ENCODE measurements around the gene TMCO4. TPM values are rescaled to one million over a fixed set of nuclear protein-coding genes. Genes with fewer than 3 reads are reported as not detected.
A peak's percentile ranks its signal among the peaks of the same experiment; 100 is the strongest.

Gene TMCO4
- total RNA-seq, 2 experiments from 2014 or later, result 16.3 to 16.9 TPM

- peaks cover 18% of the 10 kb centered on the region for H3K4me1 Mint-ChIP-seq
- no peaks in the 10 kb centered on the region for H3K27me3 Mint-ChIP-seq
- CTCF ChIA-PET, result interaction anchor here (0.6 kb wide), 1 partner anchor 422 kb away, joined by 3 read pairs; no protein-coding TSS in a partner anchor
- no peak overlapping the region for H3K4me3 Mint-ChIP-seq
- DNase-seq, result peak; percentile 32
- H3K27ac Mint-ChIP-seq, result peak overlapping the region; percentile 13
- no peaks in the 10 kb centered on the region for H3K9me3 Mint-ChIP-seq
- peaks cover 12% of the 10 kb centered on the region for H3K36me3 Mint-ChIP-seq (ENCODE audit: low read depth)
- POLR2A ChIA-PET, result no interaction called here
Observed at GRCh38 chr1:19765623-19766022, 34.1 kb downstream of the TMCO4 start.

- Mint-ChIP-seq H3K9me3 (no peaks in the 10 kb centered on the region), H3K4me3 (no peak overlapping the region), H3K4me1 (peaks cover 18% of the 10 kb centered on the region), H3K27me3 (no peaks in the 10 kb centered on the region), H3K36me3 (ENCODE audit: low read depth) (peaks cover 12% of the 10 kb centered on the region), H3K27ac (peak overlapping the region; percentile 13)
- CTCF ChIA-PET, result no interaction called here
- DNase-seq, result no peak
- POLR2A ChIA-PET, result no interaction called here
Observed at GRCh38 chr1:19764848-19765247, 34.9 kb downstream of the TMCO4 start.

GRCh38 chr1:19762175-19762779 is 37.4 kb downstream of the TMCO4 start:
- no peak overlapping the region for H3K27ac Mint-ChIP-seq
- H3K9me3 Mint-ChIP-seq, result no peaks in the 10 kb centered on the region
- ChIA-PET POLR2A (no interaction called here), CTCF (interaction anchor here (1.0 to 2.7 kb wide), 9 partner anchors 9 to 101 kb away, joined by 3 to 11 read pairs (median 5); no protein-coding TSS in a partner anchor)
- DNase-seq, result peak; percentile 26
- H3K4me1 Mint-ChIP-seq, result peaks cover 18% of the 10 kb centered on the region
- H3K36me3 Mint-ChIP-seq (ENCODE audit: low read depth), result peaks cover 11% of the 10 kb centered on the region
- H3K27me3 Mint-ChIP-seq, result no peaks in the 10 kb centered on the region
- H3K4me3 Mint-ChIP-seq, result no peak overlapping the region

GRCh38 chr1:19759740-19760089 is 40.0 kb downstream of the TMCO4 start:
- POLR2A ChIA-PET, result no interaction called here
- no peak overlapping the region for H3K27ac Mint-ChIP-seq
- DNase-seq, result no peak
- CTCF ChIA-PET, result interaction anchor here (1.2 kb wide), 1 partner anchor 52 kb away, joined by 4 read pairs; no protein-coding TSS in a partner anchor
- H3K36me3 Mint-ChIP-seq (ENCODE audit: low read depth), result no peaks in the 10 kb centered on the region
- no peak overlapping the region for H3K4me3 Mint-ChIP-seq
- no peaks in the 10 kb centered on the region for H3K27me3 Mint-ChIP-seq
- H3K4me1 Mint-ChIP-seq, result no peaks in the 10 kb centered on the region
- no peaks in the 10 kb centered on the region for H3K9me3 Mint-ChIP-seq

- Mint-ChIP-seq H3K36me3 (ENCODE audit: low read depth) (no peaks in the 10 kb centered on the region), H3K27ac (no peak overlapping the region), H3K9me3 (no peaks in the 10 kb centered on the region), H3K4me3 (no peak overlapping the region), H3K4me1 (no peaks in the 10 kb centered on the region), H3K27me3 (no peaks in the 10 kb centered on the region)
- no peak for DNase-seq
- ChIA-PET POLR2A (no interaction called here), CTCF (interaction anchor here (1.2 kb wide), 1 partner anchor 53 kb away, joined by 4 read pairs; no protein-coding TSS in a partner anchor)
Observed at GRCh38 chr1:19758227-19758830, 41.4 kb downstream of the TMCO4 start.

GRCh38 chr1:19757641-19758040 is 42.1 kb downstream of the TMCO4 start:
- POLR2A ChIA-PET, result no interaction called here
- H3K27ac Mint-ChIP-seq, result no peak overlapping the region
- H3K9me3 Mint-ChIP-seq, result no peaks in the 10 kb centered on the region
- DNase-seq, result no peak
- CTCF ChIA-PET, result no interaction called here
- H3K36me3 Mint-ChIP-seq (ENCODE audit: low read depth), result no peaks in the 10 kb centered on the region
- H3K4me1 Mint-ChIP-seq, result no peaks in the 10 kb centered on the region
- no peaks in the 10 kb centered on the region for H3K27me3 Mint-ChIP-seq
- no peak overlapping the region for H3K4me3 Mint-ChIP-seq

GRCh38 chr1:19756480-19756879 is 43.2 kb downstream of the TMCO4 start:
- Mint-ChIP-seq H3K9me3 (no peaks in the 10 kb centered on the region), H3K27me3 (no peaks in the 10 kb centered on the region), H3K4me1 (no peaks in the 10 kb centered on the region), H3K4me3 (no peak overlapping the region), H3K36me3 (ENCODE audit: low read depth) (no peaks in the 10 kb centered on the region), H3K27ac (no peak overlapping the region)
- ChIA-PET CTCF (no interaction called here), POLR2A (no interaction called here)
- DNase-seq, result no peak

GRCh38 chr1:19754482-19754881 is 45.2 kb downstream of the TMCO4 start:
- no peaks in the 10 kb centered on the region for H3K9me3 Mint-ChIP-seq
- POLR2A ChIA-PET, result no interaction called here
- H3K36me3 Mint-ChIP-seq (ENCODE audit: low read depth), result peaks cover 3% of the 10 kb centered on the region
- DNase-seq, result no peak
- no peaks in the 10 kb centered on the region for H3K27me3 Mint-ChIP-seq
- H3K4me1 Mint-ChIP-seq, result no peaks in the 10 kb centered on the region
- CTCF ChIA-PET, result no interaction called here
- H3K27ac Mint-ChIP-seq, result no peak overlapping the region
- H3K4me3 Mint-ChIP-seq, result no peak overlapping the region

GRCh38 chr1:19752083-19752696 is 47.5 kb downstream of the TMCO4 start:
- H3K4me1 Mint-ChIP-seq, result no peaks in the 10 kb centered on the region
- no peak for DNase-seq
- H3K9me3 Mint-ChIP-seq, result no peaks in the 10 kb centered on the region
- no peak overlapping the region for H3K4me3 Mint-ChIP-seq
- H3K27ac Mint-ChIP-seq, result no peak overlapping the region
- ChIA-PET CTCF (interaction anchor here (0.7 to 1.9 kb wide), 2 partner anchors 9 kb away, joined by 3 to 11 read pairs; no protein-coding TSS in a partner anchor), POLR2A (no interaction called here)
- H3K27me3 Mint-ChIP-seq, result no peaks in the 10 kb centered on the region
- peaks cover 3% of the 10 kb centered on the region for H3K36me3 Mint-ChIP-seq (ENCODE audit: low read depth)

GRCh38 chr1:19750882-19751276 is 48.8 kb downstream of the TMCO4 start:
- H3K36me3 Mint-ChIP-seq (ENCODE audit: low read depth), result peaks cover 7% of the 10 kb centered on the region
- H3K27ac Mint-ChIP-seq, result no peak overlapping the region
- no peak overlapping the region for H3K4me3 Mint-ChIP-seq
- CTCF ChIA-PET, result interaction anchor here (1.9 kb wide), 1 partner anchor 10 kb away, joined by 11 read pairs; no protein-coding TSS in a partner anchor
- POLR2A ChIA-PET, result no interaction called here
- H3K4me1 Mint-ChIP-seq, result no peaks in the 10 kb centered on the region
- DNase-seq, result no peak
- no peaks in the 10 kb centered on the region for H3K9me3 Mint-ChIP-seq
- H3K27me3 Mint-ChIP-seq, result no peaks in the 10 kb centered on the region

- Mint-ChIP-seq H3K27ac (no peak overlapping the region), H3K4me3 (no peak overlapping the region), H3K27me3 (no peaks in the 10 kb centered on the region), H3K4me1 (no peaks in the 10 kb centered on the region), H3K36me3 (ENCODE audit: low read depth) (peaks cover 7% of the 10 kb centered on the region), H3K9me3 (no peaks in the 10 kb centered on the region)
- no peak for DNase-seq
- POLR2A ChIA-PET, result no interaction called here
- CTCF ChIA-PET, result interaction anchor here (1.9 kb wide), 1 partner anchor 11 kb away, joined by 11 read pairs; no protein-coding TSS in a partner anchor
Observed at GRCh38 chr1:19750101-19750881, 49.4 kb downstream of the TMCO4 start.

- Mint-ChIP-seq H3K9me3 (no peaks in the 10 kb centered on the region), H3K4me3 (no peak overlapping the region), H3K4me1 (no peaks in the 10 kb centered on the region), H3K27me3 (no peaks in the 10 kb centered on the region), H3K36me3 (ENCODE audit: low read depth) (peaks cover 7% of the 10 kb centered on the region), H3K27ac (no peak overlapping the region)
- POLR2A ChIA-PET, result no interaction called here
- CTCF ChIA-PET, result no interaction called here
- no peak for DNase-seq
Observed at GRCh38 chr1:19749685-19750084, 50.0 kb downstream of the TMCO4 start.

GRCh38 chr1:19747761-19748160 is 52.0 kb downstream of the TMCO4 start:
- no peaks in the 10 kb centered on the region for H3K27me3 Mint-ChIP-seq

More at GRCh38 chr1:19747761-19748160, 52.0 kb downstream of the TMCO4 start:
- Mint-ChIP-seq H3K36me3 (ENCODE audit: low read depth) (peaks cover 7% of the 10 kb centered on the region), H3K9me3 (no peaks in the 10 kb centered on the region), H3K4me1 (no peaks in the 10 kb centered on the region), H3K4me3 (no peak overlapping the region), H3K27ac (no peak overlapping the region)
- ChIA-PET POLR2A (no interaction called here), CTCF (no interaction called here)
- DNase-seq, result no peak

Data from activated CD4-positive, alpha-beta memory T cell treated with anti-CD3 and anti-CD28 coated beads, Interleukin-2, amount 10 ng/mL, durations not matched to agents 7 days and 5 days (primary cell).